GM12878 (cell line): ENCODE data around the gene GJB4.

Source experiments
- ATF3 ChIP-seq: IDR thresholded peaks from 2 replicates; pipeline ENCODE4 v1.6.1; 2011; ENCODE audit warnings: low read depth, mild to moderate bottlenecking, low read length, moderate library complexity, borderline replicate concordance; ENCODE audit errors: extremely low read depth
- CREB1 ChIP-seq: IDR thresholded peaks from 2 replicates; pipeline ENCODE4 v1.6.1; 2012; ENCODE audit warnings: low read depth, mild to moderate bottlenecking, inconsistent platforms
- CTCF ChIP-seq, 3 experiments: IDR thresholded peaks in 2 of 3; conservative IDR thresholded peaks in 1 of 3; 2 replicates each; pipeline ENCODE4 v1.5.1; 2011; ENCODE audit warnings: low read depth in 3 of 3, low read length in 3 of 3, mild to moderate bottlenecking in 3 of 3, control low read depth in 2 of 3, moderate library complexity in 2 of 3, inconsistent platforms in 1 of 3, mixed read lengths in 1 of 3; ENCODE audit not compliant: control insufficient read depth in 2 of 3, insufficient read depth in 1 of 3; ENCODE audit errors: extremely low read depth in 1 of 3
- EZH2 ChIP-seq: IDR thresholded peaks from 2 replicates; pipeline ENCODE4 v1.6.1; 2012; ENCODE audit warnings: low read depth, mild to moderate bottlenecking, control low read depth, inconsistent platforms, low read length, borderline replicate concordance; ENCODE audit not compliant: control insufficient read depth
- POLR2A ChIP-seq: IDR thresholded peaks from 2 replicates; pipeline ENCODE4 v1.6.1; 2011; ENCODE audit warnings: low read depth, mild to moderate bottlenecking, low read length
- RFX5 ChIP-seq: IDR thresholded peaks from 2 replicates; pipeline ENCODE4 v1.6.1; 2011; ENCODE audit warnings: low read depth, low read length, improper control_type of control experiment
- USF2 ChIP-seq: IDR thresholded peaks from 2 replicates; pipeline ENCODE4 v1.6.1; 2011; ENCODE audit warnings: low read depth, low read length, improper control_type of control experiment, borderline replicate concordance

- TF ChIP-seq USF2 (no peak), POLR2A (no peak), CTCF (IDR thresholded peaks at IDR 0.05 in 2 of 3, conservative IDR thresholded peaks at IDR 0.05 in 1 of 3; ENCODE audit: control insufficient read depth in 2 of 3, extremely low read depth in 1 of 3, insufficient read depth in 1 of 3, low read depth in 3 of 3, low read length in 3 of 3) (no peak), EZH2 (no peak), ATF3 (no peak), CREB1 (no peak), RFX5 (no peak)
These were observed 40.7 kb downstream of the GJB4 start for GRCh38 chr1:34800214-34800613.
